ENCODE measurements around the gene ANKRD2.
"Not testable (repeated sequence)": the region's sequence is repeated elsewhere in the genome, so short reads cannot be mapped to it uniquely, and the experiment has no call there.

ANKRD2 gene

GRCh38 chr10:97546456-97547270 lies 25.9 kb upstream of the ANKRD2 start:
- no peak for DNase-seq

- no peak for DNase-seq
Observed at GRCh38 chr10:97547271-97547600, 25.3 kb upstream of the ANKRD2 start.

GRCh38 chr10:97547962-97548361 lies 24.6 kb upstream of the ANKRD2 start:
- no peak for DNase-seq

- no peak for DNase-seq
Observed at GRCh38 chr10:97548828-97549455, 23.6 kb upstream of the ANKRD2 start.

GRCh38 chr10:97549587-97550322 lies 22.8 kb upstream of the ANKRD2 start:
- DNase-seq: no peak

GRCh38 chr10:97550336-97551149 lies 22.0 kb upstream of the ANKRD2 start:
- DNase-seq: no peak

GRCh38 chr10:97551271-97551670 lies 21.3 kb upstream of the ANKRD2 start:
- no peak for DNase-seq

- peak in 1 of 2 experiments; percentile 65 for DNase-seq
Observed at GRCh38 chr10:97553575-97554031, 19.0 kb upstream of the ANKRD2 start.

GRCh38 chr10:97554336-97554735 lies 18.2 kb upstream of the ANKRD2 start:
- not testable (repeated sequence) for DNase-seq

- not testable (repeated sequence) for DNase-seq
Observed at GRCh38 chr10:97555541-97555940, 17.0 kb upstream of the ANKRD2 start.

GRCh38 chr10:97560731-97561381 lies 11.7 kb upstream of the ANKRD2 start:
- DNase-seq: not testable (repeated sequence)

GRCh38 chr10:97561386-97562077 lies 11.0 kb upstream of the ANKRD2 start:
- DNase-seq: not testable (repeated sequence)

- DNase-seq: not testable (repeated sequence)
Observed at GRCh38 chr10:97562329-97562728, 10.2 kb upstream of the ANKRD2 start.

- DNase-seq: no peak
Observed at GRCh38 chr10:97563337-97563736, 9.2 kb upstream of the ANKRD2 start.

- DNase-seq: no peak
Observed at GRCh38 chr10:97564776-97565175, 7.8 kb upstream of the ANKRD2 start.

GRCh38 chr10:97566336-97566996 lies 6.1 kb upstream of the ANKRD2 start:
- no peak for DNase-seq

- no peak for DNase-seq
Observed at GRCh38 chr10:97567891-97568290, 4.7 kb upstream of the ANKRD2 start.

GRCh38 chr10:97570146-97570788 lies 2.3 kb upstream of the ANKRD2 start:
- no peak for DNase-seq

- no peak for DNase-seq
Observed at GRCh38 chr10:97570789-97571471, 1.6 kb upstream of the ANKRD2 start.

- DNase-seq: no peak
Observed at GRCh38 chr10:97571622-97572021, 957 bp upstream of the ANKRD2 start.

Data from SW 1271 (cell line).